Esophagus squamous epithelium (tissue), 4 donors: Measurements from ENCODE around the gene TRIOBP.

Source experiments
- POLR2A ChIP-seq, 4 donors: fragments of 450-650 bp; IDR thresholded peaks; one replicate each; pipeline ENCODE4 v1.6.1; 2017; ENCODE audit warnings: antibody characterized with exemption in 4 of 4, mild to moderate bottlenecking in 4 of 4, moderate library complexity in 3 of 4
- TF ChIP-seq, protein P1 (sequence below), 6 experiments: fragments of 450-650 bp in 4 of 6; fragments of 200-600 bp in 2 of 6; sonication (generic) in 2 of 6; IDR thresholded peaks; one replicate each; pipeline ENCODE4 v1.5.1; 2016 to 2019; ENCODE audit warnings: antibody characterized with exemption in 6 of 6, mild to moderate bottlenecking in 4 of 6, moderate library complexity in 4 of 6

GRCh38 chr22:37815593-37815992, 118.7 kb downstream of the TRIOBP start:
- TF ChIP-seq, protein P1, sequence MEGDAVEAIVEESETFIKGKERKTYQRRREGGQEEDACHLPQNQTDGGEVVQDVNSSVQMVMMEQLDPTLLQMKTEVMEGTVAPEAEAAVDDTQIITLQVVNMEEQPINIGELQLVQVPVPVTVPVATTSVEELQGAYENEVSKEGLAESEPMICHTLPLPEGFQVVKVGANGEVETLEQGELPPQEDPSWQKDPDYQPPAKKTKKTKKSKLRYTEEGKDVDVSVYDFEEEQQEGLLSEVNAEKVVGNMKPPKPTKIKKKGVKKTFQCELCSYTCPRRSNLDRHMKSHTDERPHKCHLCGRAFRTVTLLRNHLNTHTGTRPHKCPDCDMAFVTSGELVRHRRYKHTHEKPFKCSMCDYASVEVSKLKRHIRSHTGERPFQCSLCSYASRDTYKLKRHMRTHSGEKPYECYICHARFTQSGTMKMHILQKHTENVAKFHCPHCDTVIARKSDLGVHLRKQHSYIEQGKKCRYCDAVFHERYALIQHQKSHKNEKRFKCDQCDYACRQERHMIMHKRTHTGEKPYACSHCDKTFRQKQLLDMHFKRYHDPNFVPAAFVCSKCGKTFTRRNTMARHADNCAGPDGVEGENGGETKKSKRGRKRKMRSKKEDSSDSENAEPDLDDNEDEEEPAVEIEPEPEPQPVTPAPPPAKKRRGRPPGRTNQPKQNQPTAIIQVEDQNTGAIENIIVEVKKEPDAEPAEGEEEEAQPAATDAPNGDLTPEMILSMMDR (IDR thresholded peaks at IDR 0.05) = no peak
- TF ChIP-seq POLR2A (IDR thresholded peaks at IDR 0.05) = no peak
